ENCODE results near the gene ART5.

Gene ART5

DNA sequence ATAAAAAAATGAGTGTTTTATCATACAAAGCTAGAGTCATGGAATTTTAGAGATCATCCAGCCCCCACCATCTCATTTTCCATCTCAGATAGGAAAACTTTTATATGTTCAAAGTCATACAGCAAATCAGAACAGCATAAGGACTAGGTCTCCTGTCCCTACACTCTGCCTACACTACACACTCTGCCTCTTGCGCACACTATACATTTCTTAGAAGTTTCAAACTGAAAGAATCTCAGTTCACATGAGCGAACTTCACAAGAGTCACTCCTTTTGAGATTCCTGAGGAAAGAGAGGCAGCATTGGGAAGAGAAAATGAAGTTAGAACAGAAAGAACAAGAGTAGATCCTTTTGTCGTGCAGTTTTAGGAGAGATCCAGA, 36.5 kb downstream of the ART5 start:
- TF ChIP-seq NFIC (IDR thresholded peaks at IDR 0.05) (no peak), CREB1 (IDR thresholded peaks at IDR 0.05; ENCODE audit: low read depth) (no peak), TCF12 (IDR thresholded peaks at IDR 0.05; ENCODE audit: low read depth) (no peak), TEAD4 (IDR thresholded peaks at IDR 0.05) (no peak), CEBPB (IDR thresholded peaks at IDR 0.05) (no peak), ZBTB7A (IDR thresholded peaks at IDR 0.05; ENCODE audit: low read depth) (no peak), FOXM1 (IDR thresholded peaks at IDR 0.05; ENCODE audit: borderline replicate concordance, low read depth) (no peak), YY1 (IDR thresholded peaks at IDR 0.05; ENCODE audit: low read depth) (no peak), EGR1 (IDR thresholded peaks at IDR 0.05) (no peak), TAF1 (IDR thresholded peaks at IDR 0.05; ENCODE audit: low read depth) (no peak), RAD21 (IDR thresholded peaks at IDR 0.05; ENCODE audit: low read depth) (no peak), EP300 (IDR thresholded peaks at IDR 0.05; ENCODE audit: borderline replicate concordance) (no peak)
- TF ChIP-seq, protein P1, sequence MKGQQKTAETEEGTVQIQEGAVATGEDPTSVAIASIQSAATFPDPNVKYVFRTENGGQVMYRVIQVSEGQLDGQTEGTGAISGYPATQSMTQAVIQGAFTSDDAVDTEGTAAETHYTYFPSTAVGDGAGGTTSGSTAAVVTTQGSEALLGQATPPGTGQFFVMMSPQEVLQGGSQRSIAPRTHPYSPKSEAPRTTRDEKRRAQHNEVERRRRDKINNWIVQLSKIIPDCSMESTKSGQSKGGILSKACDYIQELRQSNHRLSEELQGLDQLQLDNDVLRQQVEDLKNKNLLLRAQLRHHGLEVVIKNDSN (IDR thresholded peaks at IDR 0.05) = no peak
- TF ChIP-seq, protein P2, sequence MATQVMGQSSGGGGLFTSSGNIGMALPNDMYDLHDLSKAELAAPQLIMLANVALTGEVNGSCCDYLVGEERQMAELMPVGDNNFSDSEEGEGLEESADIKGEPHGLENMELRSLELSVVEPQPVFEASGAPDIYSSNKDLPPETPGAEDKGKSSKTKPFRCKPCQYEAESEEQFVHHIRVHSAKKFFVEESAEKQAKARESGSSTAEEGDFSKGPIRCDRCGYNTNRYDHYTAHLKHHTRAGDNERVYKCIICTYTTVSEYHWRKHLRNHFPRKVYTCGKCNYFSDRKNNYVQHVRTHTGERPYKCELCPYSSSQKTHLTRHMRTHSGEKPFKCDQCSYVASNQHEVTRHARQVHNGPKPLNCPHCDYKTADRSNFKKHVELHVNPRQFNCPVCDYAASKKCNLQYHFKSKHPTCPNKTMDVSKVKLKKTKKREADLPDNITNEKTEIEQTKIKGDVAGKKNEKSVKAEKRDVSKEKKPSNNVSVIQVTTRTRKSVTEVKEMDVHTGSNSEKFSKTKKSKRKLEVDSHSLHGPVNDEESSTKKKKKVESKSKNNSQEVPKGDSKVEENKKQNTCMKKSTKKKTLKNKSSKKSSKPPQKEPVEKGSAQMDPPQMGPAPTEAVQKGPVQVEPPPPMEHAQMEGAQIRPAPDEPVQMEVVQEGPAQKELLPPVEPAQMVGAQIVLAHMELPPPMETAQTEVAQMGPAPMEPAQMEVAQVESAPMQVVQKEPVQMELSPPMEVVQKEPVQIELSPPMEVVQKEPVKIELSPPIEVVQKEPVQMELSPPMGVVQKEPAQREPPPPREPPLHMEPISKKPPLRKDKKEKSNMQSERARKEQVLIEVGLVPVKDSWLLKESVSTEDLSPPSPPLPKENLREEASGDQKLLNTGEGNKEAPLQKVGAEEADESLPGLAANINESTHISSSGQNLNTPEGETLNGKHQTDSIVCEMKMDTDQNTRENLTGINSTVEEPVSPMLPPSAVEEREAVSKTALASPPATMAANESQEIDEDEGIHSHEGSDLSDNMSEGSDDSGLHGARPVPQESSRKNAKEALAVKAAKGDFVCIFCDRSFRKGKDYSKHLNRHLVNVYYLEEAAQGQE (IDR thresholded peaks at IDR 0.05; ENCODE audit: low read depth) = no peak
- TF ChIP-seq, protein P3, sequence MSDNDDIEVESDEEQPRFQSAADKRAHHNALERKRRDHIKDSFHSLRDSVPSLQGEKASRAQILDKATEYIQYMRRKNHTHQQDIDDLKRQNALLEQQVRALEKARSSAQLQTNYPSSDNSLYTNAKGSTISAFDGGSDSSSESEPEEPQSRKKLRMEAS (IDR thresholded peaks at IDR 0.05) = no peak

DNA sequence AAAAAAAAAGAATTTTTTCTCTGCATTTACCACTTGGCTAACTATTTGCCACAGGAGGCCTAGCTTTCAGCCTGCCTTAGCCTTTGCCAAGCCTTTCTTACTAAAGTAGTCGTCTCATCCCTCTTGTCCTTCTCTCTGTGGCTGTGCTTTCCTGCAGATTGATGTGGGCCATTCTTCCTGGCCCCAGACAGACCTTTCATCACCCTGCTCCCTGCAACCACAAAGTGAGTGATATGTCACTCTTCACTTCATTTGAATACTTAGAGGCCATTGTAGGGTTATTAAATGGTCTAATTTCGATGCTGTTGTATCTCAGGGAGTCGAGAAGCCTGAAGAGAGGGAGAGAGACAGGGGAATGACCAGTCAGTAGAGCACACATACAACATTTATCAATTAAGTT, 37.6 kb downstream of the ART5 start:
- no peak for TF ChIP-seq TCF12 (IDR thresholded peaks at IDR 0.05; ENCODE audit: low read depth)
- no peak for TF ChIP-seq CEBPB (IDR thresholded peaks at IDR 0.05)
- TF ChIP-seq ZBTB7A (IDR thresholded peaks at IDR 0.05; ENCODE audit: low read depth) = no peak
- no peak for TF ChIP-seq EGR1 (IDR thresholded peaks at IDR 0.05)
- TF ChIP-seq, protein P1 (IDR thresholded peaks at IDR 0.05) = no peak
- no peak for TF ChIP-seq FOXM1 (IDR thresholded peaks at IDR 0.05; ENCODE audit: borderline replicate concordance, low read depth)
- TF ChIP-seq TEAD4 (IDR thresholded peaks at IDR 0.05) = no peak
- TF ChIP-seq NFIC (IDR thresholded peaks at IDR 0.05) = no peak
- TF ChIP-seq, protein P3 (IDR thresholded peaks at IDR 0.05) = no peak
- TF ChIP-seq RAD21 (IDR thresholded peaks at IDR 0.05; ENCODE audit: low read depth) = no peak
- TF ChIP-seq YY1 (IDR thresholded peaks at IDR 0.05; ENCODE audit: low read depth) = no peak
- TF ChIP-seq EP300 (IDR thresholded peaks at IDR 0.05; ENCODE audit: borderline replicate concordance) = no peak
- no peak for TF ChIP-seq CREB1 (IDR thresholded peaks at IDR 0.05; ENCODE audit: low read depth)
- TF ChIP-seq TAF1 (IDR thresholded peaks at IDR 0.05; ENCODE audit: low read depth) = no peak
- TF ChIP-seq, protein P2 (IDR thresholded peaks at IDR 0.05; ENCODE audit: low read depth) = no peak

DNA sequence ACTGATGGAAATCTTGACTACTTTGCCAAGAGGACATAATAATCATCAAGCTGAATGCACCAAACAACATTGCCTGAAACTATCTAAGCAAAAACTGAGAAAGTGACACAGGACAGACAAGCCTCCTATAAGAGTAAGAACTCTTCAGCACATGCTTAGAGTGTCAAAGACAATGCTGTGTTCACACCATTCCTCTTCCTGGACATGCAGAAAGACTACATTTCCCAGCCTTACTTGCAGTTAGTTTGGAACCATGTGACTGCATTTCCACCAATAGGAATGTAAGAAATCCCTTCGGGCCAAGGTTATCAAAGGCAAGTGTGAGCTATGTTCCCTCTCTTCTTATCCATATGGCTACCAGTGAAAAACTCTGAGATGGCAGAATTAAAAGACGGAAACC, 51.6 kb downstream of the ART5 start:
- TF ChIP-seq, protein P1 (IDR thresholded peaks at IDR 0.05) = peak; percentile 75

All from Ishikawa (cell line).